OCI-LY7 (cell line): ENCODE data around the gene PNRC1. TPM values are rescaled to one million over a fixed set of nuclear protein-coding genes. Genes with fewer than 3 reads are reported as not detected.
A peak's percentile ranks its signal among the peaks of the same experiment; 100 is the strongest.

Source experiments
- Bru-seq: library from RNA; stranded (reverse); fragments of 400-500 nt; gene quantifications from one replicate; lab custom pipeline; 2021; lab: Mats Ljungman, UMichigan
- BruChase-seq, 2 experiments: library from RNA; stranded (reverse); fragments of 400-500 nt; gene quantifications; one replicate each; lab custom pipeline; 2021; lab: Mats Ljungman, UMichigan
- BruUV-seq: library from RNA; stranded (reverse); fragments of 400-500 nt; replicated peaks from 2 replicates; lab custom pipeline; 2021; lab: Mats Ljungman, UMichigan
- CTCF ChIA-PET: fragments of 300-600 bp; sonication (Branson Sonifier 250); formaldehyde crosslinking; loops from one replicate; lab custom pipeline; 2022; ENCODE audit warnings: antibody characterized with exemption; ENCODE audit not compliant: unreplicated experiment; lab: Charles Lee
- POLR2A ChIA-PET: fragments of 300-600 bp; sonication (Branson Sonifier 250); formaldehyde crosslinking; loops from one replicate; lab custom pipeline; 2022; ENCODE audit warnings: antibody characterized with exemption; lab: Charles Lee
- DNase-seq: peaks from one replicate; pipeline ENCODE4 v3.0.0-alpha.2; 2015; ENCODE audit warnings: low spot score
- H2AFZ ChIP-seq: fragments of 200-600 bp; sonication (generic), shearing (Covaris generic); 2 replicates; pipeline ENCODE4 v1.6.1; 2014; ENCODE audit warnings: mild to moderate bottlenecking, antibody characterized with exemption, low read length, moderate library complexity
- H3K27ac ChIP-seq: fragments of 200-600 bp; sonication (generic); 2 replicates; pipeline ENCODE4 v1.5.1; 2014; ENCODE audit warnings: mixed run types, low read depth, mild to moderate bottlenecking, moderate library complexity, low read length, inconsistent platforms; ENCODE audit not compliant: poor library complexity, severe bottlenecking
- H3K36me3 ChIP-seq: fragments of 200-600 bp; sonication (generic); 2 replicates; pipeline ENCODE4 v1.6.1; 2014; ENCODE audit warnings: mild to moderate bottlenecking, antibody characterized with exemption, low read length, moderate library complexity, mixed read lengths; ENCODE audit not compliant: insufficient read depth
- H3K4me1 ChIP-seq: fragments of 200-600 bp; sonication (generic); 2 replicates; pipeline ENCODE4 v1.5.1; 2014; ENCODE audit warnings: mild to moderate bottlenecking, low read length; ENCODE audit not compliant: insufficient read depth, poor library complexity, severe bottlenecking
- H3K4me2 ChIP-seq: fragments of 200-600 bp; sonication (generic); 2 replicates; pipeline ENCODE4 v1.6.1; 2014; ENCODE audit warnings: mild to moderate bottlenecking, low read length
- H3K4me3 ChIP-seq: fragments of 200-600 bp; sonication (generic); 2 replicates; pipeline ENCODE4 v1.5.1; 2014; ENCODE audit warnings: mild to moderate bottlenecking, low read depth, low read length; ENCODE audit not compliant: poor library complexity, severe bottlenecking
- H3K79me2 ChIP-seq: fragments of 200-600 bp; sonication (generic); 2 replicates; pipeline ENCODE4 v1.6.1; 2016; ENCODE audit warnings: low read depth, mild to moderate bottlenecking, low read length, moderate library complexity, mixed read lengths; ENCODE audit not compliant: insufficient read depth
- H3K9me2 ChIP-seq: fragments of 200-600 bp; sonication (generic); 2 replicates; pipeline ENCODE4 v1.6.1; 2016; ENCODE audit warnings: mild to moderate bottlenecking, low read length, mixed read lengths; ENCODE audit not compliant: insufficient read depth
- H3K9me3 ChIP-seq: fragments of 200-600 bp; sonication (generic); 2 replicates; pipeline ENCODE4 v1.6.1; 2014; ENCODE audit warnings: mild to moderate bottlenecking, mixed run types, low read length, mixed read lengths
- H4K20me1 ChIP-seq: fragments of 200-600 bp; sonication (generic); 2 replicates; pipeline ENCODE4 v1.6.1; 2014; ENCODE audit warnings: mild to moderate bottlenecking, antibody characterized with exemption, low read length, moderate library complexity, mixed read lengths; ENCODE audit not compliant: insufficient read depth
- EZH2phosphoT487 ChIP-seq: fragments of 200-600 bp; sonication (generic); IDR thresholded peaks from 2 replicates; pipeline ENCODE4 v1.6.1; 2018; ENCODE audit warnings: low read depth, borderline replicate concordance, mild to moderate bottlenecking, mixed run types, antibody characterized with exemption, low read length, moderate library complexity, mixed read lengths
- intact Hi-C: fragments of 100-400 bp; cut with micrococcal nuclease; formaldehyde crosslinking; loops from one replicate; pipeline ENCODE4 v1.10.0; 2022; ENCODE audit not compliant: unreplicated experiment
- long read RNA-seq: library from polyadenylated mRNA; stranded (forward); transcript quantifications from one replicate; pipeline ENCODE4 v2.0.0, GENCODE V29; 2022
- total RNA-seq, 2 experiments: library from RNA; depleted of rRNA in 1 of 2; stranded (reverse); fragments of >200 nt in 1 of 2; shearing (Covaris generic) in 1 of 2; gene quantifications; 2 replicates each; pipeline ENCODE4 v1.2.3, GENCODE V29; 2014 to 2022
- TF ChIP-seq, protein P1 (sequence below): fragments of 200-600 bp; sonication (generic); conservative IDR thresholded peaks from 2 replicates; pipeline ENCODE4 v1.5.1; 2014; ENCODE audit warnings: mild to moderate bottlenecking, antibody characterized with exemption, low read length, moderate library complexity, mixed read lengths

PNRC1 gene
- total RNA-seq (2014; rRNA removed; shearing (Covaris generic)), result 22.6 and 26.7 TPM in 2 replicates
- total RNA-seq (2022), result 53.0 and 56.2 TPM in 2 replicates
- percentile 94 among the genes with signal in this experiment for Bru-seq, nascent RNA
- percentile 83 among the genes with signal in this experiment for BruChase-seq, experiment 1, labeled RNA remaining after a 6-hour chase
- percentile 95 among the genes with signal in this experiment for BruChase-seq, experiment 2, labeled RNA remaining after a 2-hour chase
- long read RNA-seq, transcript PNRC1-201 (2 exons, 2,065 nt), result major isoform, 19 of 32 reads
- long read RNA-seq, partial matches to known transcripts, result 0 of 32 reads
- long read RNA-seq, other reads (novel, unspliced or antisense), result 11 of 32 reads

DNA sequence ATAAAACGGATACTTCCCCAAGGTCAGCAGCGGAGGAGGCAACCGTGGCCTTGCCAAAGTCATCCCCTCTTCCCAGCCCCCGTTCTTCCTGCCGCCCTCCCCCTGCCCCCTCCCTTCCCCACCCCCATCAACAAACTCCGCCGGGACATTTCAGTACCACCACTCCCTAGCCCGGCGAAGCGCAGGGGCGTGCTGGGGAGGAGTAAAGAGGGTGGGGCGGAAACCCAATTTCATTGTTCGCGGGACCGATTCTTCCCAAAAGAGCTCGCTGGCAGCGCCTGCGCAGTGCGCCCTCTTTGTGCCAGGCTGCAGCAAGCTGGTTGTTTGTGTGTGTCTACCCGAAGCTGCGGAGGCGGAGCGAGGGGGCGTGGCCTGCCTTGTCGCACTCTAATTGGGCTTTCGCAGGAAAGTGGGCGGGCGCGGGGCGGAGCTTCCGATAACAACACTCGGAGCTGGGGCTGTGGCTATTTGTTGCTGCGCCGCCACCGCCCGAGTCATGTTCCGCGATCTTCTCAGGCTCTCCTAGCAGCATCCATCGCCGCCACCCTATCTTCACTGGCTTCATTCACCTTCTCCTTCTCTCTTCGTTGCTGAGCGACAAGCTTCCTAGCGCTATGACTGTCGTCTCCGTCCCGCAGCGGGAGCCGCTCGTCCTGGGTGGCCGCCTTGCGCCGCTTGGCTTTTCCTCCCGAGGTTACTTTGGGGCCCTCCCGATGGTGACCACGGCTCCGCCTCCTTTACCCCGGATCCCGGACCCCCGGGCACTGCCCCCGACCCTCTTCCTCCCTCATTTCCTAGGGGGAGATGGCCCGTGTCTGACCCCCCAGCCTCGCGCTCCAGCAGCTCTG, at the start of gene PNRC1:
Gene PNRC1 (plus strand): TSS at position 471 of the 848 bp plus-strand sequence. CDS start 144 bp downstream, at position 615.
- peaks cover 34% of the 10 kb centered on the region for H3K36me3 ChIP-seq

GRCh38 chr6:89032599-89032998, 48.0 kb upstream of the PNRC1 start:
- ChIA-PET POLR2A (interaction anchor here (0.6 kb wide), 1 partner anchor 793 kb away, joined by 3 read pairs; no protein-coding TSS in a partner anchor), CTCF (no interaction called here)
- H3K36me3 ChIP-seq, result no peaks in the 10 kb centered on the region
- no peaks in the 10 kb centered on the region for H3K9me2 ChIP-seq
- H4K20me1 ChIP-seq, result no peaks in the 10 kb centered on the region
- DNase-seq, result no peak
- H2AFZ ChIP-seq, result no peak overlapping the region
- H3K4me3 ChIP-seq, result no peak overlapping the region
- no peak overlapping the region for H3K4me2 ChIP-seq
- H3K27ac ChIP-seq, result no peak overlapping the region
- no peak for TF ChIP-seq EZH2phosphoT487
- TF ChIP-seq, protein P1, sequence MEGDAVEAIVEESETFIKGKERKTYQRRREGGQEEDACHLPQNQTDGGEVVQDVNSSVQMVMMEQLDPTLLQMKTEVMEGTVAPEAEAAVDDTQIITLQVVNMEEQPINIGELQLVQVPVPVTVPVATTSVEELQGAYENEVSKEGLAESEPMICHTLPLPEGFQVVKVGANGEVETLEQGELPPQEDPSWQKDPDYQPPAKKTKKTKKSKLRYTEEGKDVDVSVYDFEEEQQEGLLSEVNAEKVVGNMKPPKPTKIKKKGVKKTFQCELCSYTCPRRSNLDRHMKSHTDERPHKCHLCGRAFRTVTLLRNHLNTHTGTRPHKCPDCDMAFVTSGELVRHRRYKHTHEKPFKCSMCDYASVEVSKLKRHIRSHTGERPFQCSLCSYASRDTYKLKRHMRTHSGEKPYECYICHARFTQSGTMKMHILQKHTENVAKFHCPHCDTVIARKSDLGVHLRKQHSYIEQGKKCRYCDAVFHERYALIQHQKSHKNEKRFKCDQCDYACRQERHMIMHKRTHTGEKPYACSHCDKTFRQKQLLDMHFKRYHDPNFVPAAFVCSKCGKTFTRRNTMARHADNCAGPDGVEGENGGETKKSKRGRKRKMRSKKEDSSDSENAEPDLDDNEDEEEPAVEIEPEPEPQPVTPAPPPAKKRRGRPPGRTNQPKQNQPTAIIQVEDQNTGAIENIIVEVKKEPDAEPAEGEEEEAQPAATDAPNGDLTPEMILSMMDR, result no peak
- H3K79me2 ChIP-seq, result no peaks in the 10 kb centered on the region
- H3K4me1 ChIP-seq, result no peaks in the 10 kb centered on the region
- BruUV-seq, result no TSS peak
- intact Hi-C loops, result no loop called here
- H3K9me3 ChIP-seq, result 0 out of 2 replicates have a peak, but pooled peaks cover 5% of the 10 kb centered on the region

More for the DNA sequence above, at the start of gene PNRC1:
- TSS peak; percentile 35 for BruUV-seq
- CTCF ChIA-PET, result interaction anchor here (1.0 to 1.3 kb wide), 2 partner anchors 64 to 277 kb away, joined by 3 to 4 read pairs; no protein-coding TSS in a partner anchor
- H3K4me3 ChIP-seq, result peak within 1 kb of the TSS; percentile 96
- TF ChIP-seq EZH2phosphoT487, result no peak
- TF ChIP-seq, protein P1, result no peak
- H3K9me2 ChIP-seq, result no peaks in the 10 kb centered on the region
- H3K4me1 ChIP-seq, result peaks cover 25% of the 10 kb centered on the region
- peak within 1 kb of the TSS; percentile 84 for H3K27ac ChIP-seq
- peaks cover 30% of the 10 kb centered on the region for H3K79me2 ChIP-seq
- peak within 1 kb of the TSS; percentile 99 for H3K4me2 ChIP-seq
- DNase-seq, result peak; percentile 99
- POLR2A ChIA-PET, result interaction anchor here (0.6 to 5.4 kb wide), 28 partner anchors 10 to 1270 kb away, joined by 3 to 66 read pairs (median 4); partner anchors contain the start of genes LYRM2, PM20D2 and RNGTT
- H4K20me1 ChIP-seq, result peaks cover 18% of the 10 kb centered on the region; the same call in 1 of the 2 replicates
- H2AFZ ChIP-seq, result peak within 1 kb of the TSS; percentile 86
- intact Hi-C loops, result loop anchor here (1.0 to 10.0 kb wide), 6 partner anchors 66 to 1173 kb away; partner anchors contain the start of genes PM20D2 and RNGTT
- no peaks in the 10 kb centered on the region for H3K9me3 ChIP-seq
